Measurements from ENCODE around the gene MTHFR. TPM values are rescaled to one million over a fixed set of nuclear protein-coding genes. Genes with fewer than 3 reads are reported as not detected.

MTHFR gene
- total RNA-seq, 1 donor from 2014 or later: 29.2 TPM

GRCh38 chr1:11848373-11848700 lies 42.6 kb upstream of the MTHFR start:
- Mint-ChIP-seq H3K36me3 (ENCODE audit: insufficient read depth) (peaks cover 11% of the 10 kb centered on the region), H3K4me3 (ENCODE audit: low read depth) (no peak overlapping the region), H3K27ac (no peak overlapping the region), H3K9me3 (ENCODE audit: low read depth) (no peaks in the 10 kb centered on the region), H3K4me1 (ENCODE audit: low read depth) (no peaks in the 10 kb centered on the region), H3K27me3 (peaks cover 4% of the 10 kb centered on the region)
- TF ChIP-seq CTCF (IDR thresholded peaks at IDR 0.05; ENCODE audit: unreplicated experiment): no peak
- no peak for DNase-seq (ENCODE audit: low spot score, unreplicated experiment)

- no peak for DNase-seq (ENCODE audit: low spot score, unreplicated experiment)
- no peak within 1 kb of the TSS for H3K27ac Mint-ChIP-seq
- no peak within 1 kb of the TSS for H3K4me3 Mint-ChIP-seq (ENCODE audit: low read depth)
- peaks cover under 1% of the 10 kb centered on the region for H3K27me3 Mint-ChIP-seq
- no peak for TF ChIP-seq CTCF (IDR thresholded peaks at IDR 0.05; ENCODE audit: unreplicated experiment)
- H3K36me3 Mint-ChIP-seq (ENCODE audit: insufficient read depth): peaks cover 12% of the 10 kb centered on the region
- H3K4me1 Mint-ChIP-seq (ENCODE audit: low read depth): no peaks in the 10 kb centered on the region
- H3K9me3 Mint-ChIP-seq (ENCODE audit: low read depth): no peaks in the 10 kb centered on the region
These were observed 42.1 kb upstream of the MTHFR start, which contains the start of gene NPPA for GRCh38 chr1:11847667-11848372. Gene NPPA, minus strand, starts transcription at chr1:11847783. Its CDS starts 99 bp downstream, at chr1:11847684.

DNA sequence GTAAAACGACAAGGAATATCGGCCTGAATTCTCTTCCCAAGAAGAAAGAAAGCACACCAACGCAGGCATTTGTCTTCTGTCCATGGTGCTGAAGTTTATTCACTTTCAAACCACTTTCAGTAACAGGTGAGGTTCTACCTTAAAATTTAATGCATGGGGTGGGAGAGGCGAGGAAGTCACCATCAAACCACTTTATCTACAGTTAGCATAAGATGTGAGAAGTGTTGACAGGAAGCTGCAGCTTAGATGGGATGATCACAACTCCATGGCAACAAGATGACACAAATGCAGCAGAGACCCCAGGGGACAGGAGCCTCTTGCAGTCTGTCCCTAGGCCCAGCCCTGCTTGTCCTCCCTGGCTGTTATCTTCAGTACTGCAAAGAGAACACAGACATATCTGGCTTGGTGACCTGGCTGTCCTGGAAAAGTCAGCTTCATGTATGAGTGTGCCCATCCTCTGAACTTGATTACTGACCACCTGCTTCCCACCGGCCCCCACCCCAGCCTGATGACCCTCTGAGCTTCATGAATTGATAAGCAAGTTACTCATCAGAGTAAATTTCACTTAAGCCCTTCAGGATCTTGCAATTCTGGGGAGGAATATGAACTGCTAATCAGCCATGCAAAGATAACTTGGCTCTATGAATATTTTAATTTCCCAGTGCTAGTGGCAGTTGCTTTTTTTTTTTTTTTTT lies 40.0 kb upstream of the MTHFR start:
- DNase-seq (ENCODE audit: low spot score, unreplicated experiment): no peak
- H3K4me1 Mint-ChIP-seq (ENCODE audit: low read depth): no peaks in the 10 kb centered on the region
- H3K36me3 Mint-ChIP-seq (ENCODE audit: insufficient read depth): peaks cover 20% of the 10 kb centered on the region

GRCh38 chr1:11842154-11843041 lies 36.6 kb upstream of the MTHFR start:
- no peaks in the 10 kb centered on the region for H3K27me3 Mint-ChIP-seq
- TF ChIP-seq CTCF (IDR thresholded peaks at IDR 0.05; ENCODE audit: unreplicated experiment): no peak
- no peak for DNase-seq (ENCODE audit: low spot score, unreplicated experiment)
- H3K4me1 Mint-ChIP-seq (ENCODE audit: low read depth): no peaks in the 10 kb centered on the region
- no peaks in the 10 kb centered on the region for H3K9me3 Mint-ChIP-seq (ENCODE audit: low read depth)
- no peak overlapping the region for H3K4me3 Mint-ChIP-seq (ENCODE audit: low read depth)
- H3K36me3 Mint-ChIP-seq (ENCODE audit: insufficient read depth): peaks cover 26% of the 10 kb centered on the region
- no peak overlapping the region for H3K27ac Mint-ChIP-seq

More for the DNA sequence above, 40.0 kb upstream of the MTHFR start:
- Mint-ChIP-seq H3K27me3 (no peaks in the 10 kb centered on the region), H3K27ac (no peak overlapping the region), H3K4me3 (ENCODE audit: low read depth) (no peak overlapping the region), H3K9me3 (ENCODE audit: low read depth) (no peaks in the 10 kb centered on the region)
- TF ChIP-seq CTCF (IDR thresholded peaks at IDR 0.05; ENCODE audit: unreplicated experiment): no peak
